NCI-H2196 (cell line): Measurements from ENCODE around the gene FAM184A.

Experiments
- DNase-seq: peaks from one replicate; lab custom pipeline; 2025; ENCODE audit not compliant: unreplicated experiment; lab: John Stamatoyannopoulos, UW

The FAM184A gene

GRCh38 chr6:119061215-119061614 lies 17.2 kb downstream of the FAM184A start:
- no peak for DNase-seq

- no peak for DNase-seq
Measured at GRCh38 chr6:119060255-119060907, 18.1 kb downstream of the FAM184A start.

DNA sequence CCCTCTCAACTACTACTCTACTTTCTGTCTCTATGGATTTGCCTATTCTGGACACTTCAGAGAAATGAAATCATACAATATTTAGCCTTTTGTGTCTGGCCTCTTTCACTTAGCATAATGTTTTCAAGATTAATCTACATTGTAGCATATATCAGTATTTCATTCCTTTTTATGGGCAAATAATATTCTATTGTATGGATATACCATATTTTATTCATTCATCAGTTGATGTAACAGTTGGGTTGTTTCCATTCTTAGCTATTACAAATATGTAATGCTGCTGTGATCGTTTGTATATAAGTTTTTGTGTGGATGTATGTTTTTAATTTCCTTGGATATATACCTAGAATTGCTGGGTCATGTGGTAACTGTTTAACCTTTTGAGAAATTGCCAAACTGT lies 23.4 kb downstream of the FAM184A start:
- DNase-seq, result no peak

- DNase-seq, result no peak
Measured at GRCh38 chr6:119052987-119053386, 25.5 kb downstream of the FAM184A start.

DNA sequence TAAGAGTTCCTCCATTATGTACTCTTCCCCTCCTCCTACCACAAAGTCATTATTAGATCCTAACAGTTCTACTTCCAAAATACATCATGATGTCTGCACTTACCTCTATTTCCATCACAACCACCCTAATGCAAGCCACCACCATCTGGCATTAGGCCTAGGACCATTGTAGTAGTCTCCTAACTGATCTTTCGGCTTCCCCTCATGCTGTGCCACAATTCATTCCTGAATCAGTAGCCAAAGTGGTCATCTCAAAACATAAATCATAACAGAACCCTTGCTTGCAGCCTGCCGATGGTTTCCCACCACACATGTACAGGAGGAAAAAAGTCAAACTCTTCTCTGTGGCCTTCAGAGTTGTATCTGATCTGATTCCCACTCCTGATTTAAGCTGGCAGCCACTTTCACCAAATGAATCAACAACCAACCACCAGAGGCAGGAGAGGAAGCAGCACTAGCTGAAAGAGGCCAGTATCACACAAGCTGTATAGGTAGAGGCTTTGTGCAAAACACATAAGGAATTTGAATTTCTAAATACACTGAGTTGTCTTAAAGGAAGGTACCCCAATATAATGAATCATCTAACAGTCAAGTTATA lies 26.1 kb downstream of the FAM184A start:
- no peak for DNase-seq

- DNase-seq, result no peak
Measured at GRCh38 chr6:119044255-119044654, 34.2 kb downstream of the FAM184A start.

DNA sequence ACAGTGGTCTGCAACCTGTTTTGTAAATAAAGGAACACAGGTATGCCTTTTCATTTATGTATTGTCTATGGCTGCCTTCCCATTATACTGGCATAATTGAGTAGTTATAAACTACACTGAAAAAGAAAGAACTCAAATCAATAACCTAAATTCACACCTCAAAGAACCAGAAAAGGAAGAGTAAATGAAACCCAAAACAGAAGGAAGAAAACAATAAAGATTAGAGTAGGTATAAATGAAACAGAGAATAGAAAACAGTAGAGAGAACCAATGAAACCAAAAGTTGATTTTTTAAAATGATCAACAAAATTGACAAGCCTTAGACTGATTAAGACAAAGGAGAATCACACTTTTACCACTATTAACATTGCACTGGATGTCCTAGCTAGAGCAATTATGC lies 34.7 kb downstream of the FAM184A start:
- DNase-seq, result no peak

GRCh38 chr6:119043265-119043664 lies 35.2 kb downstream of the FAM184A start:
- DNase-seq, result no peak

DNA sequence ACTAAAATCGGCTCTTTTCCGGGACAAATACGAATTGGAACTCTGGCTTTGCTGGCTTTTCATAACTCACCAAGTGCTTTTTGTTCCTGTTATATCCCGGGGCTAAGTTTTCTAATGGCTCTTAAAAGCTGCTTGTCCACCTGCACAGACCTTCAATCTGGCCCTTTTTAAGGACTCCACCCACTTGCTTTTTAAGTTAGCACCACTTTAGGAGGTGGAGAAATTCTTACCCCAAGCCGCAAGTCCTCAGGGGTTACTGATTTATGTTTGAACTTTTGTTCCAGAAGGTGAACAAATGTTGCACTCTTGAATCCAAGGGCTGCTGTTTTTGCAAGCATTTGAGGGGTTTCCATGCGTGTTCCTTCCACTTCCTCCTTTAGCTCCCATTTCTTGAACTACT lies 37.8 kb downstream of the FAM184A start:
- DNase-seq, result no peak

DNA sequence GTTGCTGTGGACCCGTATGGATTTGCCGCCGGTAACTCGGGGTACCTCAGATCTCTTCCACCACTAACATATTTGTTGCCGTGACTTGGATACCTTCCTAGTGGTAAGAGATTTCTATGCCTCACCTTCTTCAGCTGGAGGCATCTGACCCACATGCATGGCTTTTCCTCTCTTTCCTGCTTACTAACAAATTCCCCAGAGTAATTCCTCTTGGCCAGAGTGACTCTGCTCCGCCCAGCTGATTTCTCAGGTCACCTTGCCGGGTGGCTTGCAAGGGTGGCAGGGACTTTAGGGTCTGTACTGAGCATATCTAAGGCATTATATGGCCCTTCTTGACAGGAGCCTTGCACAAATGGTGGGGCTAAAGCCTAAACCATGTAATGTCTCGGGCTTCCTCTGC lies 38.2 kb downstream of the FAM184A start:
- DNase-seq, result no peak

DNA sequence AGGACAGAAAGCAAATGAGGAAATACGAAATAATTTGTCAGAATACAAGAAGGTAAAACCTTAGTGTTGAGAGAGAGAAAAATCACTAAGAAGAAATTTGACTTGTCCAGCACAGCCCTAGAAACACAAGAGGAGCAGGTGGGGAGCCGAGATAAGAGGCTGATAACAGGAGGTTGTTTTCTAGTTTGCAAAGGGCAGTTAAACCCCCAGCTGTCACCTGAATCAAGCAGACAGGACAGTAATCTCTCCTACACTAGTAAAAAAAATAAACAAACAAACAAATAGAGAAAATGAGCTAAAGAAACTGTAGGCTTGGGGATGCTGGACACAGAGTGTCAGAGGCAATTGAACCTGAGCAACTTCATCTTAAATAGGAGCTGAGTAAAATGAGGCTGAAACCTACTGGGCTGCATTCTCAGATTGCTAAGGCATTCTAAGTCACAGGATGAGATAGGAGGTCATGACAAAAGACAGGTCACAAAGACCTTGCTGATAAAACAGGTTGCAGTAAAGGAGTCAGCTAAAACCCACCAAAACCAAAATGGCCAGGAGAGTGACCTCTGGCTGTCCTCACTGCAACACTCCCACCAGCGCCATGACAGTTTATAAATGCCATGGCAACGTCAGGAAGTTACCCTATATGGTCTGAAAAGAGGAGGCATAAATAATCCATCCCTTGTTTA lies 40.4 kb downstream of the FAM184A start:
- no peak for DNase-seq

GRCh38 chr6:119037264-119037663 lies 41.2 kb downstream of the FAM184A start:
- DNase-seq, result no peak

DNA sequence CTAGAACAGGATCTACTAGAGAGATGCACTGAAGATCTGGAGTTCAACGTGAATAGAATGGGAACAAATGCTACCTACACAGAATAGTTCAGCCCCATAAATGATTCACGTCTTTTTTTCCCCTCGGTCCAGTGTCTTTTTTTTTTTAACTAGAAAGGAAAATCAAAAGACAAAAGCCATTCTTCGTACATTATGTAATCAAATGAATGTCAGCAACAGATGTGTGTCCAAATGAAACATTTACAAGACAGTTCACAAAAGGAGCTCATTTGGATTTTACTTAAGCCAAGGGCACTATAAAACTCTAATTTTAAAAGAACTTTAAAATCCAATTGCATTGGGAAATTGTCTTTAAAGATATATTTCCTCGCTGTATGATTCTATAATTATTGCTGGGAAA lies 42.4 kb downstream of the FAM184A start:
- DNase-seq, result no peak

GRCh38 chr6:119035459-119035858 lies 43.0 kb downstream of the FAM184A start:
- no peak for DNase-seq

DNA sequence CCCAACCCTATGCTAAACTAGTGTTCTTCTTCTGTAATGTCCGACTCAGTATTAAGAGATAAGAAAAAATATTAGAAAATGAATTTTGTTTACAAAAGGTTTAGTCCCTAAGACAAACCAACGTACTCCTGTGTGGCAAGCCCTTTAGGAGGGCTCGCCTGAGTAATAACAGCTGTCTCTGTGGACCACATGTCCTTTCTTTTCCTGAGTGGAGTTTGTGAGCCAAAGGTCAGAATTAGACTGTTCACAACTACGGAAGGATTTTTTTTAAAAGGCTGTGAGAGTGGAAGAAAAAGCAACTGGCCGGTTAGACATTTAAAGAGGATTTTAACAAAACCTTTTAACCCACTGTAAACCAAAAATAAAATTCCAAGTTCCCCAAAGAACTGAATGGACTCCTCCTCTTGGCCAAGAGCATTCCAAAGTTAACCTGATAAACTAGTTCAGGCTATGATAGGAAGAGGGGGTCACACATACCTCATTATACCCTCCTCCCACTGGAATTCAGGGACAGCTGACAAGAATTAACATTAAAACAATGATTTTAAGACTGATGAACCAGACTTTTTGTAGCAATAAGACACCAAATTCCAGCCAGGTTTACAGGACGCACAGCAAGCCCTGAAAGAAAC lies 43.5 kb downstream of the FAM184A start:
- DNase-seq, result no peak

- no peak for DNase-seq
Measured at GRCh38 chr6:119032428-119032827, 46.0 kb downstream of the FAM184A start.

DNA sequence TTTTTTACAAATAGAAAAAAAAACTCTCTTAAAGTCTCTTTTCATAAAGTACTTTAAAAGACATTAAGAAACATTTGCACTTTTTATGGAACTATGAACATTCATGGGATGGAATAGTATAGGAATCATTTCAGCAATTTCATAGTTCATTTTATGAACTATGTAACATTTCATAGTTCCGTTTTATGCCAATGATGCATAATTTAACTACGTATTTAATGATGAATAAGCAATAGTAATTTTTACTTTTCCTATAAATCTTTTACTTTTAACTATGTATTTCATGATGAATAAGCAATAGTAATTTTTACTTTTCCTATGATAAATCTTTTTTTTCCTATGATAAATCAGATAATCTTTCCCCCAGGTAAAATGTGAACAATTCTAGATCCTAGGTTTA lies 47.7 kb downstream of the FAM184A start:
- no peak for DNase-seq

DNA sequence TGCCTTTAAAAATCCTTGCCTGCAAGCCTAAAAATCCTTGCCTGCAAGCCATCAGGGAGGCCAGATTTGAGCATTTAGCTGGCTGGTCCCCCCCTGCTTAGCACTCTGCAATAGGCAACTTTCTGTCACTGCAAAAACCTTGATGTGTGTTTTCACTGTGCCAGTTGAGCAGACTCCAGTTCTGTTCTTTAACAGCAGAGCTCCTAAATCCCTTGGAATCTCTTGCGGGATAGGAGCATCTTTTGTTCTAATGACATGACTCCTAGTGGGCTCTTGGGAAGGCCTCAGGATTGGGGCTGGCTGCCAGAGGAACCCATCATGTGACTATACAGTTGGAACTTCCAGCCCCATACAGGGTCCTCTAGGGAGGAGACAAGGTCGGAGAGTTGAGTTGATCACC lies 50.4 kb downstream of the FAM184A start:
- DNase-seq, result no peak

GRCh38 chr6:119027465-119027864 lies 51.0 kb downstream of the FAM184A start:
- DNase-seq, result no peak

DNA sequence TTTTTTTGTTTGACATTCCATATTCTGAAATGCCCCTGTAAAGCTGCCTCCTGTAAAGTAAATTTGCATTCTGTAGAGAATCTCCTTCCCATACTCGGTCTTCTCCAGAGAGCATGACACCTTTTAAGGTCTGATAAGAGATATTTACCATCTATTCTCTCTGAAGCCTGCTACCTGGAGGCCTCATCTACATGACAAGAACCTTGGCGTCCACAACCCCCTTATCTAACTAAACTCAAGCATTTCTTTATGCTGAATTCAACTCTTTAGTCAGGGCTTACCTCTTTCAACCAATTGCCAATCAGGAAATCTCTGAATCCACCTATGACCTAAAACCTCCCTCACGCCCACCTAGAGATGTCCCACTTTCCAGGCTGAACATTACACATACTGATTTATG lies 51.6 kb downstream of the FAM184A start:
- no peak for DNase-seq

DNA sequence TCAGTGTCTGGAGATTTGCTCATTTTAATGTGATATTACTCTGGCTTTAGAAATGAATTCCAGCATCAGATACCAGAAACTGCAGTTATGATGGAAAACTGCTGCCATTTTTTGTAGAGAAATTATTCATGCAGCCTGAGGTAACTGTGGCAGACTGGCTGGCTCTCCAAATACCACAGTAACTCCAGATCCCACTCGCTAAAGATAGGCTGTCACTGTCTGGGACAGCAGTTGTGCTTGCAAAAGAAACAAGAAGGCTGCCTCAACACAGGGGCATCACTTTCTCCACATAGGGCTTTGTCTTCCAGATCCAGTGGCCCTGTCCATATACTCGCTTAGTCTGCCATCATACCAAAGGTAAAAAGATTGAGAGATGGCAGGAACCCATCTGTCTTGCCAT lies 52.7 kb downstream of the FAM184A start:
- DNase-seq, result no peak

GRCh38 chr6:119024111-119024510 lies 54.4 kb downstream of the FAM184A start:
- no peak for DNase-seq
